ENCODE results near the gene R3HDM2.
"Not testable (repeated sequence)": the region's sequence is repeated elsewhere in the genome, so short reads cannot be mapped to it uniquely, and the experiment has no call there.

The R3HDM2 gene

GRCh38 chr12:57419495-57419894 is 11.3 kb downstream of the R3HDM2 start:
- no peak for DNase-seq

GRCh38 chr12:57418255-57418654 is 12.6 kb downstream of the R3HDM2 start:
- DNase-seq: no peak

- DNase-seq: no peak
Observed at GRCh38 chr12:57416039-57416996, 14.5 kb downstream of the R3HDM2 start.

GRCh38 chr12:57415088-57415487 is 15.8 kb downstream of the R3HDM2 start:
- DNase-seq: no peak

- DNase-seq: not testable (repeated sequence)
Observed at GRCh38 chr12:57414160-57414559, 16.7 kb downstream of the R3HDM2 start.

GRCh38 chr12:57410534-57410933 is 20.3 kb downstream of the R3HDM2 start:
- DNase-seq: no peak

GRCh38 chr12:57404966-57405640 is 25.7 kb downstream of the R3HDM2 start:
- no peak for DNase-seq

- DNase-seq: not testable (repeated sequence)
Observed at GRCh38 chr12:57402156-57402555, 28.7 kb downstream of the R3HDM2 start.

GRCh38 chr12:57401165-57401564 is 29.7 kb downstream of the R3HDM2 start:
- peak; percentile 25 for DNase-seq

GRCh38 chr12:57399718-57400463 is 31.0 kb downstream of the R3HDM2 start:
- DNase-seq: not testable (repeated sequence)

GRCh38 chr12:57397441-57397840 is 33.4 kb downstream of the R3HDM2 start:
- no peak for DNase-seq

- no peak for DNase-seq
Observed at GRCh38 chr12:57395121-57395520, 35.7 kb downstream of the R3HDM2 start.

- no peak for DNase-seq
Observed at GRCh38 chr12:57390174-57390573, 40.7 kb downstream of the R3HDM2 start.

- DNase-seq: peak; percentile 4
Observed at GRCh38 chr12:57389033-57389432, 41.8 kb downstream of the R3HDM2 start.

GRCh38 chr12:57388425-57388824 is 42.4 kb downstream of the R3HDM2 start:
- no peak for DNase-seq

- DNase-seq: no peak
Observed at GRCh38 chr12:57386187-57386720, 44.6 kb downstream of the R3HDM2 start.

- no peak for DNase-seq
Observed at GRCh38 chr12:57385586-57385985, 45.3 kb downstream of the R3HDM2 start.

- no peak for DNase-seq
Observed at GRCh38 chr12:57384478-57384877, 46.4 kb downstream of the R3HDM2 start.

- DNase-seq: no peak
Observed at GRCh38 chr12:57381693-57382220, 49.1 kb downstream of the R3HDM2 start.

GRCh38 chr12:57380300-57380699 is 50.5 kb downstream of the R3HDM2 start:
- DNase-seq: no peak

GRCh38 chr12:57377103-57377840 is 53.6 kb downstream of the R3HDM2 start:
- no peak for DNase-seq

GRCh38 chr12:57372233-57372632 is 58.6 kb downstream of the R3HDM2 start:
- peak; percentile 44 for DNase-seq
